Natural killer cell treated with Interleukin-12 subunit alpha and Interleukin-12 subunit beta and Interleukin-15 and Interleukin-18, amount 100 ng/mL, for 72 hours (primary cell): ENCODE measurements around the gene RAB3IL1. TPM values are rescaled to one million over a fixed set of nuclear protein-coding genes. Genes with fewer than 3 reads are reported as not detected.

Experiments used
- ATAC-seq, 2 donors: fragments of 150-1000 bp; cut with Tn5 transposase in 1 of 2; sonication (Bioruptor Pico), chemical (Tn5 transposase) in 1 of 2; 2 replicates each; pipeline ENCODE4 v1.10.0; 2021
- DNase-seq: peaks from one replicate; pipeline ENCODE4 v3.0.0; 2022; ENCODE audit warnings: low spot score
- H3K27ac Mint-ChIP-seq, 2 donors: 1 replicate in 1 of 2; 2 replicates in 1 of 2; pipeline ENCODE4 v1.8.0; 2022; ENCODE audit warnings: mixed read lengths in 2 of 2, mild to moderate bottlenecking in 1 of 2, moderate library complexity in 1 of 2
- H3K27me3 Mint-ChIP-seq, 2 donors: 1 replicate in 1 of 2; 2 replicates in 1 of 2; pipeline ENCODE4 v1.8.0; 2022; ENCODE audit warnings: mixed read lengths in 2 of 2
- H3K36me3 Mint-ChIP-seq: one replicate; pipeline ENCODE4 v1.8.0; 2022; ENCODE audit warnings: mixed read lengths
- H3K4me1 Mint-ChIP-seq, 2 donors: 1 replicate in 1 of 2; 2 replicates in 1 of 2; pipeline ENCODE4 v1.8.0; 2022; ENCODE audit warnings: low read depth in 2 of 2, mixed read lengths in 2 of 2, mild to moderate bottlenecking in 1 of 2
- H3K4me3 Mint-ChIP-seq: one replicate; pipeline ENCODE4 v1.8.0; 2022; ENCODE audit warnings: mixed read lengths
- H3K9me3 Mint-ChIP-seq: 2 replicates; pipeline ENCODE4 v1.8.0; 2022; ENCODE audit warnings: mixed read lengths
- total RNA-seq, 2 donors: library from RNA; stranded (reverse); gene quantifications; one replicate each; pipeline ENCODE4 v1.2.3, GENCODE V29; 2022

The RAB3IL1 gene
- total RNA-seq, 2 donors from 2014 or later = not detected

- H3K27me3 Mint-ChIP-seq = no peaks in the 10 kb centered on the region
- H3K36me3 Mint-ChIP-seq = no peaks in the 10 kb centered on the region
- H3K27ac Mint-ChIP-seq = no peak overlapping the region
- DNase-seq (no peak), ATAC-seq (no peak)
- no peak overlapping the region for H3K4me3 Mint-ChIP-seq
- H3K9me3 Mint-ChIP-seq = no peaks in the 10 kb centered on the region
- H3K4me1 Mint-ChIP-seq = peaks cover 0 to 4% of the 10 kb centered on the region in 2 donors
Measured at GRCh38 chr11:61874377-61874809, 43.0 kb downstream of the RAB3IL1 start.

DNA sequence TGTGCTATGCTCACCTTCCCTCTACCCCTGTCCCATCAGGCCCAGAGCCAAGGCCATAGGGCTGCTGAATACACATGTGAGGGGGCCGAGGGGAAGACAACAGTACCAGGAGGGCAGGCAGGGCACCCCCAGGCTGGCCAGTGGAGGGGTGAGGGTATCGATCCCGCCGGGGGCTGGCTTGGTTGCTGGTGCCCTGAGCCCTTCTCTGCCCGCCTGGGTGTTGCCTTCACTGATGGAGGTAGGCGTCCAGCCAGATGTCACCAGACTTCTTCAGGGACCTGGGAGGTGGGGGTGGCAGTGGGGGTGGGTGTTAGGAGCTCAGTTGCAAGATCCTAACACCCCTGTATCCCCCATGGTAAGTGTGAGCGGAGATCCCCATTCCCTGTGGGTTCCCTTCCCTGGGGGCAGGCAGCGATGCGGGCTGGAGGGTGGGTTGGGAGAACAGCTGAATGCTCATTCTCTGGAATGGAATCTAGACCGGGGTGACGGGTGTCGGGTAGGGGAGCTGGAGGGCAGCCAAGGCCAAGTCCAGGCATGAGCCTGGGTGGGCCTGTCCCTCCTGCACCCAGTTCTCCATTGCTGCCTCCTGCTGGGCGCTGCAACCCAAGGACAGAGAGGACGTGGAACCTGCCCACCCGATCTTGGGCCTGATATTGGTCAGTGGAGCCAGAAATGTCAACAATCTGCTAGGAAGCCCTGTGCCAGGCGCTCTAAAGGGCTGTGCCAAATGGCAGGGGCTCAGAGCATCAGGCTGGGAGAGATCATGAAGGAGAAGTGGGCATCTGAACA, 43.6 kb downstream of the RAB3IL1 start:
- Mint-ChIP-seq H3K4me1 (peaks cover 0 to 4% of the 10 kb centered on the region in 2 donors), H3K27me3 (no peaks in the 10 kb centered on the region), H3K27ac (no peak overlapping the region), H3K36me3 (no peaks in the 10 kb centered on the region), H3K9me3 (no peaks in the 10 kb centered on the region), H3K4me3 (no peak overlapping the region)
- DNase-seq (no peak), ATAC-seq (no peak)

DNA sequence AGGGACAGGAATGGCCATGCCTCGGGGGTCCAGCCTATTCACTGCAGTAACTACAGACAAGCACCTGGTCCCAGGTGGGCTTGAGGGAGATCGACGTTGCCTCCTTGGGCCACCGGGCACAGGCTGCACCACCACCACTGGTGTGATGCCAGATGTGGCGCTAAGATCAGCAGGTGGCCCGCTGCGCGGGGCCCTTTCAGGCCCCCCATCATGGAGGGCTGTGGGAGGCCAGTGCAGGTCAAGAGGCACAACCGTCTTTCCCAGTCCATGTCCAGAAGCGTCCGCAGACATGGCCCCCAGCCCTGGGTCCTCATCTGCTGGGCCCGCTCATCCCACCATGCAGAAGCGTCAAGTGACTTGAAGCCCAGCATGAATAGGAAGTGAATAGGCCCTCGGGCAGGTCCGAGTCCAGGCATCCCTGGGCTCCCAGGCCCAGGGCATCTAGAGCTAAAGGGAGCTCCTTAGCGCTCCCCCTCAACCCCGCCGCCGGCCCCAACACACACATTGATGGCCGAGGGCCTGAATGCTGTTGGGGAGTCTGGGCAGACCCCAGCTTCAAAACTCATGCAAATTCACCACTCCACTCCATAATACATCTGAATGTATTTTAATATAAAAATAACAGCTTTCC, 44.3 kb downstream of the RAB3IL1 start:
- Mint-ChIP-seq H3K4me3 (no peak overlapping the region), H3K4me1 (peaks cover 0 to 4% of the 10 kb centered on the region in 2 donors), H3K27ac (no peak overlapping the region), H3K9me3 (no peaks in the 10 kb centered on the region), H3K27me3 (no peaks in the 10 kb centered on the region), H3K36me3 (no peaks in the 10 kb centered on the region)
- DNase-seq (no peak), ATAC-seq (no peak)

DNA sequence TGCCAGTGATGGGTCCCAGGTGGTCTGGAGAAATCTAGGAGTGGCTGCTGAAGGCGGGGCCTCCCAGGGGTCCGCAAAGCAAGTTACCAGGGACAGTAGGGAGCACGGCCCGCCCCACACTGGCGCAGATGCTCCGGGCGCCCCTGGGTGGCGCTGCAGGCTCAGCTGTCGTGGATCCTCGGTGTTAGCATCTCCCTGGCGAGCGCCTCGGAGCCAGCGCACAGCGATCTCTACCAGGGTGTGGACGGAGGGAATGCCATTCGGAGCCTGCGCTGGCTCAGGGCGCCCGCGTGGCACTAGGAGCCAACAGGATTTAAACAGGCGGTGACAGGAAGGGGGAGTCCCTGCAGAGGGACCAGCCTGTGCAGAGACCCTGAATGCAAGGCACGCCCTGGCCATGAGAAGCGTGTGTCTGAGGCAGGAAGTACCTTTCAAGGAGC, 46.2 kb downstream of the RAB3IL1 start:
- no peak for DNase-seq
- no peak overlapping the region for H3K27ac Mint-ChIP-seq
- no peaks in the 10 kb centered on the region for H3K36me3 Mint-ChIP-seq
- H3K4me1 Mint-ChIP-seq = peaks cover 0 to 4% of the 10 kb centered on the region in 2 donors
- peak; percentile 86 to 88 for ATAC-seq
- no peaks in the 10 kb centered on the region for H3K27me3 Mint-ChIP-seq
- peak overlapping the region; percentile 50 for H3K4me3 Mint-ChIP-seq
- H3K9me3 Mint-ChIP-seq = no peaks in the 10 kb centered on the region

DNA sequence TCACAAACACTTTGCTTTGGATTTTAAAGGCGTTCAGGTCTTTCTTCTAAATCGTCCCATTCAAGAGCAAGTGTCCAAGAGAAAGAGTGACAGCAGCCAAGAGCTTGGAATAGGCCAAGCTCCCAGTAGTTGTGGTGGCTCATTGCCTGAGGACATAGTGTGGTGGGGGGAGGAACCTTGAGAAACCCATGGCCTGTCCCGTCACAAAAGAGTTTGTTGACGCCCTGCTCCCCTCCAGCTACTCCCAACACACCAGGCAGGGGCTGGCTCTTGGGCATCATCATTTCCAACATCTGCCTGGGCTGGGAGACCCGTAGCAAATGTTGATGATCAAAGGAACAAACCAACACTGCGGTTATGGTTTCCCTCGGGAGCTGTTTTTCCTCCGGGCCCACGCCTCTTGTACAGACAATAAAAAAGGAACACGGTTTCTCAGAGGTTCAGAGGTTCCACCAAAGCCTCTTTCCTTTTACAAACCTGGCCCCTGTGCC, 46.8 kb downstream of the RAB3IL1 start:
- Mint-ChIP-seq H3K27ac (no peak overlapping the region), H3K4me3 (no peak overlapping the region)

DNA sequence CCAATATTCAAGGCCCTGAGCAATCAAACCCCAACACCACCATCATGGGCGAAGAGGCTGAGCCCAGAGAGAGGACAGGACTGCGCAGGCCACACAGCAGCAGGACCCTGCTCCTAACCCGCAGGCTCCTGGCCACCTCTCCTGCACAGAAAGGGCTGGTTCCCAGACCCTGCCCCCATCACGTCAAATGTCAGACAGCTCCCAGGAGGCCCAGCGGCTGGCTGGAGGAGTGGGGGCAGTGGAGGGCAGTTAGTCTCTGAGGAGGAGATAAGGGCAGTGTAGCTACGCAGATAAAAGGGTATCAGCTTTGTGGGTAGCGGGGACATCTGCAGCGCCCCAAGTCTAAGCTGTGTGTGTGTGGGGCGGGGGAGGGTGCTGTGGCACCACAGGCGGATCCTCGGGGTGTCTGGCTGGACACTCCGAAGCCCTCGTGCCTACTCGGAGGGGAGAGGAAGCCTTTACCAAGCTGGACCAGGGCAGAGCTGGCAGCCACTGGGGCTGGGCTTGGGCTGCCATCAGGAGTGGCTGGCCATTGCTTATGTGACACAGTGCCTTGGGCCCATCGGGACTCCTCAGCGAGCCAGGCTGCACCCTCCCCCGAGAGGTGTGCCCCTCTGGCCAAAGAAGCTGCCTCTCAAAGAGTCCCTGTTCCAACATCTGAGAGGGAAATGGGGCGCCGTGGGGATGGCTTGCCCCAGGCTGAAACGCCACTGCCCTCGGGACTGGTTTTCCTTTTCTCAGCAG, 47.5 kb downstream of the RAB3IL1 start:
- Mint-ChIP-seq H3K4me3 (no peak overlapping the region), H3K36me3 (no peaks in the 10 kb centered on the region), H3K27me3 (no peaks in the 10 kb centered on the region), H3K9me3 (no peaks in the 10 kb centered on the region), H3K4me1 (peaks cover 0 to 4% of the 10 kb centered on the region in 2 donors), H3K27ac (no peak overlapping the region)
- no peak for ATAC-seq
- no peak for DNase-seq

More for the DNA sequence above, 46.8 kb downstream of the RAB3IL1 start:
- DNase-seq (no peak), ATAC-seq (no peak)
- Mint-ChIP-seq H3K36me3 (no peaks in the 10 kb centered on the region), H3K9me3 (no peaks in the 10 kb centered on the region), H3K27me3 (no peaks in the 10 kb centered on the region), H3K4me1 (peaks cover 0 to 4% of the 10 kb centered on the region in 2 donors)

GRCh38 chr11:61869429-61869707, 48.0 kb downstream of the RAB3IL1 start:
- no peaks in the 10 kb centered on the region for H3K27me3 Mint-ChIP-seq
- H3K36me3 Mint-ChIP-seq = no peaks in the 10 kb centered on the region
- no peak overlapping the region for H3K27ac Mint-ChIP-seq
- H3K4me1 Mint-ChIP-seq = peaks cover 0 to 4% of the 10 kb centered on the region in 2 donors
- DNase-seq (no peak), ATAC-seq (no peak)
- no peak overlapping the region for H3K4me3 Mint-ChIP-seq
- no peaks in the 10 kb centered on the region for H3K9me3 Mint-ChIP-seq

DNA sequence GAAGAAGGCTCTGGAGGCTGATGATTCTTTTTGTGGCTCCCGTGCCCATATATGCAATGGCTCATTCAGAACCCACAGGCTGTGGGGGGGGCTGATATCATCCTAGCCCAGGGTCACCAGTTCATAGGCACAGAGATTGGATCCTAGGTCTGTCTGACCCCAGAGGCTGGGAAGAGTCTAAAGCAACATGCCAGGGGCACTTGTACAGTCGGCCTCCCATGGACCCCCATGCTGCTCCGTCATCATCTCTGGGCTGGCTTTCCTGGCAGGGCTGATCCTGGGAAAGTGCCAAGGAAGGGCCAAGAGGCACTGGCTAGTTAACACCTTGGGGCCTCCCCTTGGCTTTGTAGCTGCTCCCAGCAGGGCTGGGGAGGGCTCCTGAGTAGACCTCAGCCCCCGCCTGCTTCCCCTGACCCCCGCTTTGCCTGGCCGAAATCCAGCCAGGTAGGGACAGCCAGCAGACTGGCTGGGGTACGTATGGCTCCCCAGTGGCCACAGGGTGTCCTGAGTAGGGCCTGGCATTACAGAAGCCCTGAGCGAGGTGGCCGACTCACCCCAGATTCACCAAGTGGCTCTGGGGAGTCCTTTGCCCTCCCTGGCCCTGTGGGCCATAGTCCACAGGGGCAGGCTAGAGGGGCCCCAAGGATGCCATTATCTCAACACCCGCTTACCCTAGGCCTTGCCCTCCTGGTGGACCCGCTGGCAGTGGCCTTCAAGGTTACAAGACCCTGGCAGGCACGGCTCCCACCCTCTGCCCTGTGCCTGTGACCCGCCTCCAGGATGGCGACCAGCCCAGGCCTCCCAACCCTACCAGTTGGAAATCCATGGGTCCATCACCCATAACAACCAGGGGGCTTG, 48.6 kb downstream of the RAB3IL1 start:
- Mint-ChIP-seq H3K36me3 (no peaks in the 10 kb centered on the region), H3K27me3 (no peaks in the 10 kb centered on the region), H3K27ac (no peak overlapping the region), H3K4me1 (peaks cover 0 to 4% of the 10 kb centered on the region in 2 donors), H3K9me3 (no peaks in the 10 kb centered on the region), H3K4me3 (no peak overlapping the region)
- no peak for ATAC-seq
- no peak for DNase-seq

GRCh38 chr11:61866958-61867343, 50.4 kb downstream of the RAB3IL1 start:
- ATAC-seq (no peak), DNase-seq (no peak)
- H3K27me3 Mint-ChIP-seq = no peaks in the 10 kb centered on the region
- no peak overlapping the region for H3K4me3 Mint-ChIP-seq
- no peaks in the 10 kb centered on the region for H3K9me3 Mint-ChIP-seq
- peaks cover 0 to 4% of the 10 kb centered on the region in 2 donors for H3K4me1 Mint-ChIP-seq
- H3K36me3 Mint-ChIP-seq = no peaks in the 10 kb centered on the region
- H3K27ac Mint-ChIP-seq = no peak overlapping the region

GRCh38 chr11:61866231-61866957, 51.0 kb downstream of the RAB3IL1 start:
- Mint-ChIP-seq H3K4me1 (peaks cover 0 to 4% of the 10 kb centered on the region in 2 donors), H3K9me3 (no peaks in the 10 kb centered on the region), H3K36me3 (no peaks in the 10 kb centered on the region), H3K27ac (no peak overlapping the region), H3K4me3 (no peak overlapping the region), H3K27me3 (no peaks in the 10 kb centered on the region)
- no peak for DNase-seq
- ATAC-seq = no peak

- H3K4me1 Mint-ChIP-seq = no peaks in the 10 kb centered on the region
- H3K36me3 Mint-ChIP-seq = no peaks in the 10 kb centered on the region
- no peak for ATAC-seq
- no peaks in the 10 kb centered on the region for H3K27me3 Mint-ChIP-seq
- no peak overlapping the region for H3K4me3 Mint-ChIP-seq
- H3K9me3 Mint-ChIP-seq = no peaks in the 10 kb centered on the region
- no peak for DNase-seq
- no peak overlapping the region for H3K27ac Mint-ChIP-seq
Measured at GRCh38 chr11:61864814-61865775, 52.3 kb downstream of the RAB3IL1 start.

GRCh38 chr11:61863548-61864081, 53.8 kb downstream of the RAB3IL1 start:
- ATAC-seq = no peak

More at GRCh38 chr11:61863548-61864081, 53.8 kb downstream of the RAB3IL1 start:
- H3K9me3 Mint-ChIP-seq = no peaks in the 10 kb centered on the region
- H3K4me1 Mint-ChIP-seq = no peaks in the 10 kb centered on the region
- H3K4me3 Mint-ChIP-seq = no peak overlapping the region
- H3K27me3 Mint-ChIP-seq = no peaks in the 10 kb centered on the region
- H3K27ac Mint-ChIP-seq = no peak overlapping the region
- no peaks in the 10 kb centered on the region for H3K36me3 Mint-ChIP-seq
- no peak for DNase-seq
